ENCODE results near the gene FH. TPM values are rescaled to one million over a fixed set of nuclear protein-coding genes. Genes with fewer than 3 reads are reported as not detected.

Gene FH
- total and polyA plus RNA-seq, 2 of the 13 experiments (the other 11 are each of a cell fraction or from before 2014, with no cell fraction given) = 39.2 to 152 TPM

DNA sequence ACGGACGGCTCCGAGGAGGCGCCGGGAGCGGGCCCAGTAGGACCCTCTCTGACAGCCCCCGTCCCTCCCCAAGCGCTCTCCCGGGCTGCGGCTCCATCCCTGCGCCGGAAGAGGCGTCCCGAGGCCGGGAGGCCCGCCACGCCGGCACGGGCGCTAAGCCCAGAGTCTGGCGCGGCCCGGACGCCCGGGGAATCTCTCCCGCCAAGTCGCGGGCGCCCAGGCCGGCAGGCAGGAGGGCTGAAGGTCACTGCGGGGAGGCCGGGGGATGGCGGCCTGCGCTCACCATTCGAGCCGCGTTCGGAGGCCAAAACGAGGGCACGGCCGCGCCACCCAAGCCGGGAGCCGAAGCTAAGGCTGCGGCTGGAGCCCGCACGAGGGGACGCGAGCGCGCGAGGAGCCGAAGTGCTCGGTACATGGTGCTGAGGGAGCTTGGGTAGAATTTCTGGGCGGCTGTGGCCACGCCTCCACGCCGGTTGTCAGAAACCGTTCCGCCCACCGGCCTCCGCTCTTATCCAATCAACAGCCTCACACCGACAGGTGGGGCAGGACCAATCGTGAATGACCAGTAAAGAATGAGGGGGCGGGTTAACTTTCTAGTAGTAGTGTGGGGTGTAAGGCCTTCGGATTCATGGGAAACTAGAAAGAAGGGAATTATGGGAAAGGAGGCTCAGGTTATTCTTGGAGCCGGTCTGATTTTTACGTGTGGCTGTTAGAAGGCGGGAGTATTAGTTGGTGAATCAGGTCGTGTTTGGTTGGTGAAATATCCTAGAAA lies at the start of gene FH (continued):
- TF ChIP-seq, protein P1, sequence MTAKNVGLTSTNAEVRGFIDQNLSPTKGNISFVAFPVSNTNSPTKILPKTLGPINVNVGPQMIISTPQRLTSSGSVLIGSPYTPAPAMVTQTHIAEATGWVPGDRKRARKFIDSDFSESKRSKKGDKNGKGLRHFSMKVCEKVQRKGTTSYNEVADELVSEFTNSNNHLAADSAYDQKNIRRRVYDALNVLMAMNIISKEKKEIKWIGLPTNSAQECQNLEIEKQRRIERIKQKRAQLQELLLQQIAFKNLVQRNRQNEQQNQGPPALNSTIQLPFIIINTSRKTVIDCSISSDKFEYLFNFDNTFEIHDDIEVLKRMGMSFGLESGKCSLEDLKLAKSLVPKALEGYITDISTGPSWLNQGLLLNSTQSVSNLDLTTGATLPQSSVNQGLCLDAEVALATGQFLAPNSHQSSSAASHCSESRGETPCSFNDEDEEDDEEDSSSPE (CRISPR knock-in tag; IDR thresholded peaks at IDR 0.05) = no peak; the same call in 1 of the 2 replicates
- 0 out of 2 replicates have a peak, but pooled peaks have one; percentile 25 for TF ChIP-seq ZNF329 (CRISPR knock-in tag; IDR thresholded peaks at IDR 0.05; ENCODE audit: low read depth)
- TF ChIP-seq ZNF720 (CRISPR knock-in tag; IDR thresholded peaks at IDR 0.05) = no peak
- TF ChIP-seq SATB2 (CRISPR knock-in tag; IDR thresholded peaks at IDR 0.05) = peak; percentile 58; the same call in 1 of the 2 replicates
- TF ChIP-seq ZNF207 (IDR thresholded peaks at IDR 0.05; ENCODE audit: borderline replicate concordance) = no peak
- peak; percentile 62; the same call in 1 of the 2 replicates for TF ChIP-seq GLI4 (CRISPR knock-in tag; IDR thresholded peaks at IDR 0.05; ENCODE audit: borderline replicate concordance)
- TF ChIP-seq, protein P2, sequence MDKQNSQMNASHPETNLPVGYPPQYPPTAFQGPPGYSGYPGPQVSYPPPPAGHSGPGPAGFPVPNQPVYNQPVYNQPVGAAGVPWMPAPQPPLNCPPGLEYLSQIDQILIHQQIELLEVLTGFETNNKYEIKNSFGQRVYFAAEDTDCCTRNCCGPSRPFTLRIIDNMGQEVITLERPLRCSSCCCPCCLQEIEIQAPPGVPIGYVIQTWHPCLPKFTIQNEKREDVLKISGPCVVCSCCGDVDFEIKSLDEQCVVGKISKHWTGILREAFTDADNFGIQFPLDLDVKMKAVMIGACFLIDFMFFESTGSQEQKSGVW (CRISPR knock-in tag; IDR thresholded peaks at IDR 0.05; ENCODE audit: borderline replicate concordance) = no peak
- TF ChIP-seq, protein P3, sequence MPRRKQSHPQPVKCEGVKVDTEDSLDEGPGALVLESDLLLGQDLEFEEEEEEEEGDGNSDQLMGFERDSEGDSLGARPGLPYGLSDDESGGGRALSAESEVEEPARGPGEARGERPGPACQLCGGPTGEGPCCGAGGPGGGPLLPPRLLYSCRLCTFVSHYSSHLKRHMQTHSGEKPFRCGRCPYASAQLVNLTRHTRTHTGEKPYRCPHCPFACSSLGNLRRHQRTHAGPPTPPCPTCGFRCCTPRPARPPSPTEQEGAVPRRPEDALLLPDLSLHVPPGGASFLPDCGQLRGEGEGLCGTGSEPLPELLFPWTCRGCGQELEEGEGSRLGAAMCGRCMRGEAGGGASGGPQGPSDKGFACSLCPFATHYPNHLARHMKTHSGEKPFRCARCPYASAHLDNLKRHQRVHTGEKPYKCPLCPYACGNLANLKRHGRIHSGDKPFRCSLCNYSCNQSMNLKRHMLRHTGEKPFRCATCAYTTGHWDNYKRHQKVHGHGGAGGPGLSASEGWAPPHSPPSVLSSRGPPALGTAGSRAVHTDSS (CRISPR knock-in tag; conservative IDR thresholded peaks at IDR 0.05) = no peak
- TF ChIP-seq YY1 (IDR thresholded peaks at IDR 0.05; ENCODE audit: insufficient read depth, insufficient replicate concordance, low read depth, low read length) = peak; percentile 45
- no peak for TF ChIP-seq NFE2L2 (IDR thresholded peaks at IDR 0.05; ENCODE audit: low read length)
- peak; percentile 67; the same call in 1 of the 2 replicates for TF ChIP-seq GATAD1 (CRISPR knock-in tag; IDR thresholded peaks at IDR 0.05)
- no peak for TF ChIP-seq ZNF432 (CRISPR knock-in tag; IDR thresholded peaks at IDR 0.05; ENCODE audit: borderline replicate concordance)
- no peak for TF ChIP-seq HCFC1 (IDR thresholded peaks at IDR 0.05; ENCODE audit: low read depth, low read length)
- TF ChIP-seq, protein P4, sequence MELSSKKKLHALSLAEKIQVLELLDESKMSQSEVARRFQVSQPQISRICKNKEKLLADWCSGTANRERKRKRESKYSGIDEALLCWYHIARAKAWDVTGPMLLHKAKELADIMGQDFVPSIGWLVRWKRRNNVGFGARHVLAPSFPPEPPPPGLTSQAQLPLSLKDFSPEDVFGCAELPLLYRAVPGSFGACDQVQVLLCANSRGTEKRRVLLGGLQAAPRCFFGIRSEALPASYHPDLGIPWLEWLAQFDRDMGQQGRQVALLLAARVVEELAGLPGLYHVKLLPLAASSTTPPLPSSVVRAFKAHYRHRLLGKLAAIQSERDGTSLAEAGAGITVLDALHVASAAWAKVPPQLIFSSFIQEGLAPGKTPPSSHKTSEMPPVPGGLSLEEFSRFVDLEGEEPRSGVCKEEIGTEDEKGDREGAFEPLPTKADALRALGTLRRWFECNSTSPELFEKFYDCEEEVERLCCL (CRISPR knock-in tag; IDR thresholded peaks at IDR 0.05; ENCODE audit: borderline replicate concordance) = no peak
- 0 out of 2 replicates have a peak, but pooled peaks have one; percentile 42 for TF ChIP-seq ARID2 (CRISPR knock-in tag; IDR thresholded peaks at IDR 0.05; ENCODE audit: borderline replicate concordance)
- TF ChIP-seq, protein P5, sequence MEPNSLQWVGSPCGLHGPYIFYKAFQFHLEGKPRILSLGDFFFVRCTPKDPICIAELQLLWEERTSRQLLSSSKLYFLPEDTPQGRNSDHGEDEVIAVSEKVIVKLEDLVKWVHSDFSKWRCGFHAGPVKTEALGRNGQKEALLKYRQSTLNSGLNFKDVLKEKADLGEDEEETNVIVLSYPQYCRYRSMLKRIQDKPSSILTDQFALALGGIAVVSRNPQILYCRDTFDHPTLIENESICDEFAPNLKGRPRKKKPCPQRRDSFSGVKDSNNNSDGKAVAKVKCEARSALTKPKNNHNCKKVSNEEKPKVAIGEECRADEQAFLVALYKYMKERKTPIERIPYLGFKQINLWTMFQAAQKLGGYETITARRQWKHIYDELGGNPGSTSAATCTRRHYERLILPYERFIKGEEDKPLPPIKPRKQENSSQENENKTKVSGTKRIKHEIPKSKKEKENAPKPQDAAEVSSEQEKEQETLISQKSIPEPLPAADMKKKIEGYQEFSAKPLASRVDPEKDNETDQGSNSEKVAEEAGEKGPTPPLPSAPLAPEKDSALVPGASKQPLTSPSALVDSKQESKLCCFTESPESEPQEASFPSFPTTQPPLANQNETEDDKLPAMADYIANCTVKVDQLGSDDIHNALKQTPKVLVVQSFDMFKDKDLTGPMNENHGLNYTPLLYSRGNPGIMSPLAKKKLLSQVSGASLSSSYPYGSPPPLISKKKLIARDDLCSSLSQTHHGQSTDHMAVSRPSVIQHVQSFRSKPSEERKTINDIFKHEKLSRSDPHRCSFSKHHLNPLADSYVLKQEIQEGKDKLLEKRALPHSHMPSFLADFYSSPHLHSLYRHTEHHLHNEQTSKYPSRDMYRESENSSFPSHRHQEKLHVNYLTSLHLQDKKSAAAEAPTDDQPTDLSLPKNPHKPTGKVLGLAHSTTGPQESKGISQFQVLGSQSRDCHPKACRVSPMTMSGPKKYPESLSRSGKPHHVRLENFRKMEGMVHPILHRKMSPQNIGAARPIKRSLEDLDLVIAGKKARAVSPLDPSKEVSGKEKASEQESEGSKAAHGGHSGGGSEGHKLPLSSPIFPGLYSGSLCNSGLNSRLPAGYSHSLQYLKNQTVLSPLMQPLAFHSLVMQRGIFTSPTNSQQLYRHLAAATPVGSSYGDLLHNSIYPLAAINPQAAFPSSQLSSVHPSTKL (CRISPR knock-in tag; IDR thresholded peaks at IDR 0.05) = no peak; the same call in 1 of the 2 replicates
- peak; percentile 62; the same call in 1 of the 2 replicates for TF ChIP-seq ATF1 (CRISPR knock-in tag; IDR thresholded peaks at IDR 0.05)
- TF ChIP-seq, protein P6, sequence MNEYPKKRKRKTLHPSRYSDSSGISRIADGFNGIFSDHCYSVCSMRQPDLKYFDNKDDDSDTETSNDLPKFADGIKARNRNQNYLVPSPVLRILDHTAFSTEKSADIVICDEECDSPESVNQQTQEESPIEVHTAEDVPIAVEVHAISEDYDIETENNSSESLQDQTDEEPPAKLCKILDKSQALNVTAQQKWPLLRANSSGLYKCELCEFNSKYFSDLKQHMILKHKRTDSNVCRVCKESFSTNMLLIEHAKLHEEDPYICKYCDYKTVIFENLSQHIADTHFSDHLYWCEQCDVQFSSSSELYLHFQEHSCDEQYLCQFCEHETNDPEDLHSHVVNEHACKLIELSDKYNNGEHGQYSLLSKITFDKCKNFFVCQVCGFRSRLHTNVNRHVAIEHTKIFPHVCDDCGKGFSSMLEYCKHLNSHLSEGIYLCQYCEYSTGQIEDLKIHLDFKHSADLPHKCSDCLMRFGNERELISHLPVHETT (CRISPR knock-in tag; conservative IDR thresholded peaks at IDR 0.05) = no peak
